BJ (cell line): ENCODE results near the gene GPALPP1. TPM values are rescaled to one million over a fixed set of nuclear protein-coding genes. Genes with fewer than 3 reads are reported as not detected.
"Not testable (repeated sequence)": the region's sequence is repeated elsewhere in the genome, so short reads cannot be mapped to it uniquely, and the experiment has no call there.

Experiments used
- CTCF ChIA-PET: fragments of 350-600 bp; formaldehyde crosslinking; extraction: SDS; loops from one replicate; lab custom pipeline; 2021; ENCODE audit warnings: antibody characterized with exemption, inconsistent platforms; lab: Yijun Ruan, JAX
- POLR2A ChIA-PET: fragments of 300-600 bp; sonication (Branson Sonifier 250); formaldehyde crosslinking; extraction: SDS; loops from one replicate; lab custom pipeline; 2021; ENCODE audit warnings: antibody characterized with exemption; lab: Charles Lee
- DNase-seq: peaks from one replicate; pipeline ENCODE4 v3.0.0-alpha.2; 2011; ENCODE audit warnings: low read depth
- H3K27me3 ChIP-seq: 2 replicates; pipeline ENCODE4 v1.6.0; 2011; ENCODE audit warnings: low read length; ENCODE audit not compliant: control insufficient read depth, insufficient read depth
- H3K36me3 ChIP-seq: 2 replicates; pipeline ENCODE4 v1.5.1; 2011; ENCODE audit warnings: low read length; ENCODE audit not compliant: control insufficient read depth, insufficient read depth
- H3K4me3 ChIP-seq: 2 replicates; pipeline ENCODE4 v1.5.1; 2011; ENCODE audit warnings: low read depth, mild to moderate bottlenecking, control low read depth, low read length
- CTCF ChIP-seq: IDR thresholded peaks from 2 replicates; pipeline ENCODE4 v1.5.1; 2011; ENCODE audit warnings: low read depth, mild to moderate bottlenecking, control low read depth, inconsistent platforms, low read length, moderate library complexity; ENCODE audit not compliant: insufficient read depth
- polyA minus RNA-seq: library from RNA; depleted of rRNA, polyadenylated mRNA; stranded (reverse); fragments of >200 nt; gene quantifications from 2 replicates; pipeline ENCODE4 v1.2.3, GENCODE V29; 2011; rRNA and poly(A)+ RNA removed
- polyA plus RNA-seq: library from polyadenylated mRNA; depleted of rRNA; stranded (reverse); fragments of >200 nt; gene quantifications from 2 replicates; pipeline ENCODE4 v1.2.3, GENCODE V29; 2011; rRNA removed

The GPALPP1 gene
- polyA plus RNA-seq (10.4 and 19.8 TPM in 2 replicates), polyA minus RNA-seq (13.4 and 16.4 TPM in 2 replicates)

- Histone ChIP-seq H3K27me3 (no peaks in the 10 kb centered on the region), H3K36me3 (no peaks in the 10 kb centered on the region), H3K4me3 (peak within 1 kb of the TSS; percentile 86)
- TF ChIP-seq CTCF = no peak
- ChIA-PET POLR2A (interaction anchor here (0.6 kb wide), 1 partner anchor 361 kb away, joined by 11 read pairs; no protein-coding TSS in a partner anchor), CTCF (interaction anchor here (0.6 to 1.1 kb wide), 2 partner anchors 56 to 319 kb away, joined by 3 read pairs; no protein-coding TSS in a partner anchor)
- peak; percentile 60 for DNase-seq
Observed at GRCh38 chr13:44989071-44989889, at the start of gene GPALPP1, which contains the start of gene NUFIP1. Gene GPALPP1, plus strand, starts transcription at chr13:44989538. Its CDS starts 117 bp downstream, at chr13:44989655. Gene NUFIP1, minus strand, starts transcription at chr13:44989471. Its CDS starts 35 bp downstream, at chr13:44989436.

- POLR2A ChIA-PET, DNase-seq, H3K4me3 ChIP-seq, H3K27me3 ChIP-seq, H3K36me3 ChIP-seq: not testable (repeated sequence)
- CTCF ChIA-PET = interaction anchor here (0.7 to 0.8 kb wide), 2 partner anchors 8 to 24 kb away, joined by 3 read pairs; no protein-coding TSS in a partner anchor
Observed at GRCh38 chr13:44943411-44943810, 45.9 kb upstream of the GPALPP1 start.

GRCh38 chr13:44951184-44951583, 38.2 kb upstream of the GPALPP1 start:
- ChIA-PET CTCF (interaction anchor here (0.6 to 1.3 kb wide), 2 partner anchors 9 to 570 kb away, joined by 3 read pairs; no protein-coding TSS in a partner anchor), POLR2A (no interaction called here)
- Histone ChIP-seq H3K36me3 (no peaks in the 10 kb centered on the region), H3K27me3 (no peaks in the 10 kb centered on the region), H3K4me3 (no peak overlapping the region)
- TF ChIP-seq CTCF = no peak
- DNase-seq = no peak

GRCh38 chr13:44952671-44953070, 36.7 kb upstream of the GPALPP1 start:
- Histone ChIP-seq H3K27me3 (no peaks in the 10 kb centered on the region), H3K4me3 (no peak overlapping the region), H3K36me3 (no peaks in the 10 kb centered on the region)
- no peak for TF ChIP-seq CTCF
- ChIA-PET CTCF (interaction anchor here (1.3 to 1.4 kb wide), 2 partner anchors 11 to 378 kb away, joined by 4 to 5 read pairs; no protein-coding TSS in a partner anchor), POLR2A (no interaction called here)
- DNase-seq = no peak

- no peak for DNase-seq
- TF ChIP-seq CTCF = no peak
- Histone ChIP-seq H3K4me3 (no peak overlapping the region), H3K36me3 (no peaks in the 10 kb centered on the region), H3K27me3 (no peaks in the 10 kb centered on the region)
- ChIA-PET CTCF (interaction anchor here (0.6 to 1.3 kb wide), 3 partner anchors 15 to 403 kb away, joined by 3 to 5 read pairs (median 3); no protein-coding TSS in a partner anchor), POLR2A (interaction anchor here (0.6 kb wide), 1 partner anchor 198 kb away, joined by 5 read pairs; no protein-coding TSS in a partner anchor)
Observed at GRCh38 chr13:44954224-44954623, 35.1 kb upstream of the GPALPP1 start.
